K562 (cell line): Measurements from ENCODE around the gene FNDC11. TPM values are rescaled to one million over a fixed set of nuclear protein-coding genes. Genes with fewer than 3 reads are reported as not detected.

Experiments used
- CLOCK ChIP-seq: fragments of 250-450 bp; sonication (Bioruptor Pico); IDR thresholded peaks from 2 replicates; pipeline ENCODE4 v1.4.0; 2020; ENCODE audit warnings: mild to moderate bottlenecking, moderate library complexity, borderline replicate concordance
- COPS2 ChIP-seq: fragments of 450-650 bp; conservative IDR thresholded peaks from 2 replicates; pipeline ENCODE4 v1.6.1; 2016; ENCODE audit warnings: mild to moderate bottlenecking, moderate library complexity
- E2F5 ChIP-seq: sonication (generic); formaldehyde crosslinking; IDR thresholded peaks from 2 replicates; pipeline ENCODE4 v1.8.0; 2022; ENCODE audit warnings: mild to moderate bottlenecking, missing genetic modification reagents
- ELF1 ChIP-seq: fragments of 200-800 bp; sonication (Bioruptor generic); IDR thresholded peaks from 2 replicates; pipeline ENCODE4 v1.6.1; 2016; ENCODE audit warnings: missing genetic modification characterization, missing compliant biosample characterization
- FOXA1 ChIP-seq: fragments of 450-650 bp; IDR thresholded peaks from 2 replicates; pipeline ENCODE4 v1.6.1; 2016; ENCODE audit warnings: mild to moderate bottlenecking, borderline replicate concordance
- HOXB6 ChIP-seq: fragments of 250-450 bp; sonication (Bioruptor Pico); IDR thresholded peaks from 2 replicates; pipeline ENCODE4 v1.5.1; 2022; ENCODE audit warnings: mild to moderate bottlenecking, borderline replicate concordance
- IRF1 ChIP-seq: sonication (generic); formaldehyde crosslinking; IDR thresholded peaks from 2 replicates; pipeline ENCODE4 v1.8.0; 2022; ENCODE audit warnings: missing genetic modification reagents, mild to moderate bottlenecking, borderline replicate concordance
- JUNB ChIP-seq: fragments of 450-650 bp; formaldehyde crosslinking; conservative IDR thresholded peaks from 2 replicates; pipeline ENCODE4 v1.4.0; 2020; ENCODE audit warnings: mild to moderate bottlenecking
- KAT8 ChIP-seq: fragments of 450-650 bp; IDR thresholded peaks from 2 replicates; pipeline ENCODE4 v1.6.1; 2016; ENCODE audit warnings: low read depth, mild to moderate bottlenecking
- MAFG ChIP-seq: fragments of 450-650 bp; conservative IDR thresholded peaks from 2 replicates; pipeline ENCODE4 v1.6.1; 2016; ENCODE audit warnings: missing genetic modification characterization, missing compliant biosample characterization
- MTA2 ChIP-seq: fragments of 450-650 bp; IDR thresholded peaks from 2 replicates; pipeline ENCODE4 v1.6.1; 2016; ENCODE audit warnings: low read depth
- POU5F1 ChIP-seq: fragments of 150-350 bp; IDR thresholded peaks from 2 replicates; pipeline ENCODE4 v1.6.1; 2014; ENCODE audit warnings: borderline replicate concordance, low read length, low read depth, mild to moderate bottlenecking; ENCODE audit not compliant: partially characterized antibody
- TAF9B ChIP-seq: fragments of 450-650 bp; IDR thresholded peaks from 2 replicates; pipeline ENCODE4 v1.6.1; 2018; ENCODE audit warnings: mild to moderate bottlenecking; ENCODE audit not compliant: partially characterized antibody
- TBL1XR1 ChIP-seq, 2 experiments: IDR thresholded peaks; 2 replicates each; pipeline ENCODE4 v1.6.1; 2012; ENCODE audit warnings: improper control_type of control experiment in 2 of 2, low read length in 2 of 2, mild to moderate bottlenecking in 1 of 2
- TCF7 ChIP-seq: sonication (generic); IDR thresholded peaks from 2 replicates; pipeline ENCODE4 v1.6.1; 2016; ENCODE audit warnings: antibody characterized with exemption, borderline replicate concordance
- ZFPM2 ChIP-seq: fragments of 250-450 bp; sonication (Bioruptor Pico); IDR thresholded peaks from 2 replicates; pipeline ENCODE4 v1.5.1; 2022; ENCODE audit warnings: mild to moderate bottlenecking
- ZNF121 ChIP-seq: sonication (generic); formaldehyde crosslinking; conservative IDR thresholded peaks from 2 replicates; pipeline ENCODE4 v1.8.0; 2022; ENCODE audit warnings: missing genetic modification reagents
- ZNF449 ChIP-seq: fragments of 250-450 bp; sonication (Bioruptor Pico); IDR thresholded peaks from 2 replicates; pipeline ENCODE4 v1.8.0; 2022; ENCODE audit warnings: moderate library complexity, mild to moderate bottlenecking, inconsistent platforms
- polyA plus RNA-seq, 8 experiments: library from polyadenylated mRNA; depleted of rRNA in 4 of 8; stranded (reverse) in 5 of 8; unstranded in 3 of 8; fragments of >200 nt; fragmentation: Nextera tagmentation in 2 of 8; fragmentation: Illumina TruSeq in 1 of 8; extraction: Ambion mirVana in 2 of 8; extraction: Trizol in 1 of 8; gene quantifications; 2 replicates each; pipeline versions ENCODE4 v1.2.1 to v1.2.3, GENCODE V29; 2011 to 2014; ENCODE audit warnings: inconsistent platforms in 1 of 8, missing spikeins in 1 of 8
- total RNA-seq, 7 experiments: library from RNA; depleted of rRNA in 6 of 7; stranded (reverse); fragments of >200 nt in 6 of 7; fragmentation: Illumina TruSeq in 2 of 7; extraction: Trizol in 2 of 7; gene quantifications; 2 replicates each; pipeline versions ENCODE4 v1.2.1 to v1.2.3, GENCODE V29; 2011 to 2021; ENCODE audit warnings: low replicate concordance in 1 of 7
- TF ChIP-seq, protein P1 (sequence below): IDR thresholded peaks from 2 replicates; pipeline ENCODE4 v1.6.1; 2016; ENCODE audit warnings: missing genetic modification characterization, missing compliant biosample characterization
- TF ChIP-seq, protein P2 (sequence below), 2 experiments: fragments of 450-650 bp in 1 of 2; sonication (generic) in 1 of 2; formaldehyde crosslinking in 1 of 2; IDR thresholded peaks in 1 of 2; conservative IDR thresholded peaks in 1 of 2; 2 replicates each; pipeline versions ENCODE4 v1.6.1 to v1.8.1; 2016 to 2023; ENCODE audit warnings: mild to moderate bottlenecking in 2 of 2, moderate library complexity in 2 of 2, inconsistent platforms in 1 of 2, missing genetic modification reagents in 1 of 2

Gene FNDC11
- total and polyA plus RNA-seq, 9 of the 15 experiments (the other 6 are each of a cell fraction or from before 2014, with no cell fraction given) = 0.08 to 2.3 (median 0.64) TPM; not detected in 2

- TF ChIP-seq CLOCK (CRISPR knock-in tag) = no peak
- no peak for TF ChIP-seq TAF9B
- no peak for TF ChIP-seq TCF7
- TF ChIP-seq MTA2 = no peak
- TF ChIP-seq, protein P1, sequence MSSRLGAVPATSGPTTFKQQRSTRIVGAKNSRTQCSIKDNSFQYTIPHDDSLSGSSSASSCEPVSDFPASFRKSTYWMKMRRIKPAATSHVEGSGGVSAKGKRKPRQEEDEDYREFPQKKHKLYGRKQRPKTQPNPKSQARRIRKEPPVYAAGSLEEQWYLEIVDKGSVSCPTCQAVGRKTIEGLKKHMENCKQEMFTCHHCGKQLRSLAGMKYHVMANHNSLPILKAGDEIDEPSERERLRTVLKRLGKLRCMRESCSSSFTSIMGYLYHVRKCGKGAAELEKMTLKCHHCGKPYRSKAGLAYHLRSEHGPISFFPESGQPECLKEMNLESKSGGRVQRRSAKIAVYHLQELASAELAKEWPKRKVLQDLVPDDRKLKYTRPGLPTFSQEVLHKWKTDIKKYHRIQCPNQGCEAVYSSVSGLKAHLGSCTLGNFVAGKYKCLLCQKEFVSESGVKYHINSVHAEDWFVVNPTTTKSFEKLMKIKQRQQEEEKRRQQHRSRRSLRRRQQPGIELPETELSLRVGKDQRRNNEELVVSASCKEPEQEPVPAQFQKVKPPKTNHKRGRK (tag) = no peak
- no peak for TF ChIP-seq E2F5 (CRISPR knock-in tag)
- TF ChIP-seq, protein P2, sequence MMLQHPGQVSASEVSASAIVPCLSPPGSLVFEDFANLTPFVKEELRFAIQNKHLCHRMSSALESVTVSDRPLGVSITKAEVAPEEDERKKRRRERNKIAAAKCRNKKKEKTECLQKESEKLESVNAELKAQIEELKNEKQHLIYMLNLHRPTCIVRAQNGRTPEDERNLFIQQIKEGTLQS (IDR thresholded peaks at IDR 0.05) = no peak
- TF ChIP-seq, protein P2 (CRISPR knock-in tag; conservative IDR thresholded peaks at IDR 0.05) = no peak
- TF ChIP-seq IRF1 (CRISPR knock-in tag) = no peak
- TF ChIP-seq ZNF121 = no peak
- no peak for TF ChIP-seq ELF1 (tag)
- TF ChIP-seq KAT8 = no peak
- TF ChIP-seq COPS2 = no peak
- TF ChIP-seq TBL1XR1 (IDR thresholded peaks at IDR 0.05; ENCODE audit: low read length in 2 of 2) = no peak
- no peak for TF ChIP-seq ZFPM2 (CRISPR knock-in tag)
- no peak for TF ChIP-seq MAFG (tag)
- no peak for TF ChIP-seq HOXB6
- TF ChIP-seq POU5F1 = no peak
- TF ChIP-seq JUNB (CRISPR knock-in tag) = no peak
- no peak for TF ChIP-seq ZNF449 (CRISPR knock-in tag)
- no peak for TF ChIP-seq FOXA1
Measured at GRCh38 chr20:63520934-63521601, 32.9 kb upstream of the FNDC11 start (continued).
